Uterus (tissue), 2 donors: Measurements from ENCODE around the gene XXYLT1.

Experiments used
- POLR2A ChIP-seq, 2 donors: fragments of 450-650 bp; IDR thresholded peaks; one replicate each; pipeline ENCODE4 v1.6.1; 2016; ENCODE audit warnings: antibody characterized with exemption in 2 of 2, mild to moderate bottlenecking in 1 of 2, moderate library complexity in 1 of 2
- TF ChIP-seq, protein P1 (sequence below), 4 experiments: fragments of 200-600 bp in 2 of 4; fragments of 450-650 bp in 2 of 4; sonication (generic) in 2 of 4; IDR thresholded peaks; one replicate each; pipeline ENCODE4 v1.5.1; 2016 to 2019; ENCODE audit warnings: antibody characterized with exemption in 4 of 4, mild to moderate bottlenecking in 2 of 4, moderate library complexity in 1 of 4

DNA sequence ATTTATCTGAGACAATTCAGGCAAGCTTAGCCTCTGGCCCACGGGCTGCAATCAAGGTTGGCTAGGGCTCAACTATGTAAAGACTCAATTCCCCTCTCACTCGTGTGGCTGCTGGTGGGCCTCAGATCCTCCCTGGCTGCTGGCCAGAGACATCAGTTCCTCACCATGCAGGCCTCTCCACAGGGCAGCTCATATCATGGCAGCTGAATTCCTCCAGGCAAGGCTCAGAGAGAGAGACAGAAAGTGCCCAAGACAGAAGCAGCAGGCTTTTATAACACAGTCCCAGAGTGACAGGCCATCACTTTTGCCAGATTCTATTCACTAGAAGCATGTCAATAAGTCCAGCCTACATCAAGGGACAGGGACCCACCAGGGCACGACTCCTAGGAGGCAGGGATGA is 63.2 kb downstream of the XXYLT1 start:
- TF ChIP-seq POLR2A (IDR thresholded peaks at IDR 0.05) = no peak
- TF ChIP-seq, protein P1, sequence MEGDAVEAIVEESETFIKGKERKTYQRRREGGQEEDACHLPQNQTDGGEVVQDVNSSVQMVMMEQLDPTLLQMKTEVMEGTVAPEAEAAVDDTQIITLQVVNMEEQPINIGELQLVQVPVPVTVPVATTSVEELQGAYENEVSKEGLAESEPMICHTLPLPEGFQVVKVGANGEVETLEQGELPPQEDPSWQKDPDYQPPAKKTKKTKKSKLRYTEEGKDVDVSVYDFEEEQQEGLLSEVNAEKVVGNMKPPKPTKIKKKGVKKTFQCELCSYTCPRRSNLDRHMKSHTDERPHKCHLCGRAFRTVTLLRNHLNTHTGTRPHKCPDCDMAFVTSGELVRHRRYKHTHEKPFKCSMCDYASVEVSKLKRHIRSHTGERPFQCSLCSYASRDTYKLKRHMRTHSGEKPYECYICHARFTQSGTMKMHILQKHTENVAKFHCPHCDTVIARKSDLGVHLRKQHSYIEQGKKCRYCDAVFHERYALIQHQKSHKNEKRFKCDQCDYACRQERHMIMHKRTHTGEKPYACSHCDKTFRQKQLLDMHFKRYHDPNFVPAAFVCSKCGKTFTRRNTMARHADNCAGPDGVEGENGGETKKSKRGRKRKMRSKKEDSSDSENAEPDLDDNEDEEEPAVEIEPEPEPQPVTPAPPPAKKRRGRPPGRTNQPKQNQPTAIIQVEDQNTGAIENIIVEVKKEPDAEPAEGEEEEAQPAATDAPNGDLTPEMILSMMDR (IDR thresholded peaks at IDR 0.05) = no peak
